Skin epidermis (tissue), 12 donors: Measurements from ENCODE around the gene TWF2.
"Not testable (repeated sequence)": the region's sequence is repeated elsewhere in the genome, so short reads cannot be mapped to it uniquely, and the experiment has no call there.

Source experiments
- H3K27ac ChIP-seq, 21 experiments: fragments of 200-600 bp; sonication (generic) in 11 of 21; one replicate each; pipeline ENCODE4 v1.5.0; 2020; ENCODE audit warnings: mild to moderate bottlenecking in 3 of 21, inconsistent platforms in 2 of 21, moderate library complexity in 2 of 21
- H3K4me3 ChIP-seq, 7 experiments: fragments of 200-600 bp; sonication (generic) in 2 of 7; one replicate each; pipeline ENCODE4 v1.5.0; 2020; ENCODE audit warnings: inconsistent platforms in 2 of 7, mild to moderate bottlenecking in 2 of 7, moderate library complexity in 1 of 7

TWF2 gene

GRCh38 chr3:52238761-52239701, at the start of gene TWF2:
TSS of gene TWF2 (minus strand) at chr3:52239158. CDS start at chr3:52239016, 142 bp downstream.
- Histone ChIP-seq H3K27ac (peak within 1 kb of the TSS; percentile 78 to 99 (median 89)), H3K4me3 (peak within 1 kb of the TSS; percentile 64 to 97 (median 75))

DNA sequence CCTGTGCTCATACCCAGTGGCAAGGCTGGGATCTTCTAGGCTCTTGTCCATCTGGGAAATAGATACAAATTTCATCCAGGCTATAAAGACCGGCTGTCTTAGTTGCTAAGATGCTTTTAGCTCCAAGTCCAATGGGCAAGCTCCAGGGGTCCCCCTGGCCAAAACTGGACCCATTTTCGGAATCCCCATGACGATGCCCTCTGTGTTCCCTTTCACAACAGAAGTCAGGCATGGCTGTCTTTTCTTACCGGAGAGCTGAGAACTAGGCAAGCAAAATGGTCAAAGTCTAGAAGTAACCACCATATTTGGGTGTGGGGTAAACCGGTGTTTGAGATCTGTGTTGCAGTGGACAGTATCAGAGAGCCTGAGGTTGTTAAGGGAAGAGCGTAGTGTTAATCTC, 49.7 kb upstream of the TWF2 start:
- Histone ChIP-seq H3K4me3 (peak overlapping the region in 6 of 7 experiments; percentile 61 to 73 (median 68)), H3K27ac (peak overlapping the region in 13 of 21 experiments; percentile 96 to 100 (median 100))

- peak overlapping the region in 6 of 7 experiments; percentile 61 to 73 (median 68) for H3K4me3 ChIP-seq
- H3K27ac ChIP-seq: peak overlapping the region in 18 of 21 experiments; percentile 96 to 100 (median 100)
These were observed 47.8 kb upstream of the TWF2 start for GRCh38 chr3:52286777-52287110.

GRCh38 chr3:52284051-52284450, 45.1 kb upstream of the TWF2 start:
- H3K4me3 ChIP-seq, H3K27ac ChIP-seq: not testable (repeated sequence)

- Histone ChIP-seq H3K27ac (peak overlapping the region in 6 of 21 experiments; percentile 17 to 78 (median 46)), H3K4me3 (no peak overlapping the region)
These were observed 44.3 kb upstream of the TWF2 start for GRCh38 chr3:52283306-52283705.

DNA sequence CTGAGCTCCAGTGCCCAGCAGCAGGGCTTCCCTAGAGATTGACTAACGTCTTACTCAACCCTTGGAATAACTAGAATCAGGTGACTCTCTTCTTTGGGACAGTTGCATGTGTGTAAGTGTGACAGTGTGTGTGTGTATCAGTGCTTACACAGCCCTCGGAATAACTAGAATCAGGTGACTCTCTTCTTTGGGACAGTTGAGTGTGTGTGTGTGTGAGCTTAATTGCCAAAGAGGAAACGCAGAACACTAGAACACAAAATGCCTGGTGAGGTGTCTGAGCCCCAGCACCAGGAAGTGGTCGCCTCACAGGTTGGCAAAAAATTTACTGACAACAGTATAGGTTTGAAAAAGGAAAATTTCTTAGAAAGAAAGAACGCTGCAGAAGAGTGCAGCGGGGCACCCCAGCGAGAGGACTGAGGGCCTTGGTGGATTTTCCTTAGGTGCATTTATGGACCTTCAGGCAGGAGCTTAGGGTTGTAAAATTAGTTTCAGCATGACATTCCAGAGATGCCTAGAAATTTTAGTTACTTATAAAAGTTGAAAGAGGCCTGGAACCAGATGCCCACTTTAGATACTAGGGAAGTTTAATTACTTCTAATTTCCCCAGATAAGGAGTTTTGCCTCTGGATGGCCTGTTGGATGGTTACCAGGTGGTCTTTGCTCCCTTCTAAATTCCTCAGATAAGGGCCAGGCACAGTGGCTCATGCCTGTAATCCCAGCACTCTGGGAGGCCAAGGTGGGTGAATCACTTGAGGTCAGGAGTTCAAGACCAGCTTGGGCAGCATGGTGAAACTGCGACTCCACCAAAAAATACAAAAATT, 43.2 kb upstream of the TWF2 start:
- Histone ChIP-seq H3K27ac (peak overlapping the region in 10 of 21 experiments; percentile 13 to 78 (median 54)), H3K4me3 (no peak overlapping the region)

- no peak overlapping the region for H3K4me3 ChIP-seq
- H3K27ac ChIP-seq: peak overlapping the region in 17 of 21 experiments; percentile 19 to 98 (median 95)
These were observed 41.1 kb upstream of the TWF2 start for GRCh38 chr3:52280050-52280461.

GRCh38 chr3:52279596-52279995, 40.6 kb upstream of the TWF2 start:
- peak overlapping the region in 4 of 7 experiments; percentile 49 to 72 (median 63) for H3K4me3 ChIP-seq

DNA sequence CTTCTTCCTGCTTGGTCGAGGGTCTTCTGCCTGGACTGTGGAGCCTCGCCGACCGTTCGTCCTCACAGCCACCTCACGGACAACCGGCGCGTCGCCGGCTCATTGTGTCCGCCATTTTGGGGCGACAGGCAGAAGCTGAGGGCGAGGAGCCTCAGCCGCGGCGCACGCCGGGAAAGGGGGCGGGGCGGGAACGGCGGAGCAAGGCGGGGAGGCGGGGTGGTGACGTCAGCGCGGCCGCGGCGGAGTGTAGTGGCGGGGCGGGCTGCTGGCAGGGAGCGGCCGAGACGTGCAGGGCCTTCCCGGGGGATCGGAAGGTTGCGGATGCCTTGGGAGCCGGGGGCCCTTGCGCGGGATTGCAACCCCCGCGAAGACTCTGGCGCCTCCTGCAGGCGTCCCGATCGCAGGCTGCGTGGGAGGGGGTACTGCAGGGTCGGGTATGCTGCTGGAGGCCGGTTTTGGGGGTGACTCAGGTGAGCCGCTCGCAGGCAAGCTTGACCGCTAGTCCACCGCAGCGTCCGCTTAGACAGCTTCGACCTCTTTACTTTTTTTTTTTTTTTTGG, 39.6 kb upstream of the TWF2 start, which contains the start of gene WDR82:
WDR82 (minus strand) TSS at position 140 of the 560 bp plus-strand sequence. CDS start 288 bp downstream, outside the sequence.
- H3K27ac ChIP-seq: peak within 1 kb of the TSS; percentile 80 to 98 (median 94)
- H3K4me3 ChIP-seq: peak within 1 kb of the TSS; percentile 49 to 80 (median 67)

More at GRCh38 chr3:52279596-52279995, 40.6 kb upstream of the TWF2 start:
- peak overlapping the region in 18 of 21 experiments; percentile 84 to 98 (median 94) for H3K27ac ChIP-seq

DNA sequence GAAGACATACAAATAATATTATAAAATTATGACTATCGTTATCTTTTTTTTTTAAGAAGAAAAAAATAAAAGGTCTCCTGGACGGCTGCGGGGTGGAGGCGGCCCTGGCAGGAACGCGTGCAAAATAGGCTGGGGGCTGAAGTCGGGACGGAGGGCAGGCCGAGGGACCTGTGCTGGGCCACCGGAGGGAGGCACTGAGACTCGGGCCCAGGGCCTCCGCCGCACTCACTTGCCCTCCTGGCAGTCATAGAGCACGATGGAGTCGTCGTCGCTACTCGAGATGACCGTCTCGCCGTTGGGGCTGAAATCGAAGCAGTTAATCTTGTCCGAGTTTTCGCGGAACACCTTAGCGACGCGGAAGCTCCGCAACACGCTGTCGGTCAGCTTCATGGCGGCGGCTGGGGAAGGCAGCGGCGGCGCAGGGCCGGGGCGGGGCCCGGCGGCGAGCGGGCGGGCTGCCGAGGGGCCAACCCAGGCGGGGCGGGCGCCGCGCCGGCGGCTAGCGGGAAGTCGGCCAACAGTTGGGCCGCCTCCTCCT, 39.1 kb upstream of the TWF2 start:
- Histone ChIP-seq H3K4me3 (peak overlapping the region; percentile 49 to 80 (median 67)), H3K27ac (peak overlapping the region; percentile 80 to 98 (median 94))

DNA sequence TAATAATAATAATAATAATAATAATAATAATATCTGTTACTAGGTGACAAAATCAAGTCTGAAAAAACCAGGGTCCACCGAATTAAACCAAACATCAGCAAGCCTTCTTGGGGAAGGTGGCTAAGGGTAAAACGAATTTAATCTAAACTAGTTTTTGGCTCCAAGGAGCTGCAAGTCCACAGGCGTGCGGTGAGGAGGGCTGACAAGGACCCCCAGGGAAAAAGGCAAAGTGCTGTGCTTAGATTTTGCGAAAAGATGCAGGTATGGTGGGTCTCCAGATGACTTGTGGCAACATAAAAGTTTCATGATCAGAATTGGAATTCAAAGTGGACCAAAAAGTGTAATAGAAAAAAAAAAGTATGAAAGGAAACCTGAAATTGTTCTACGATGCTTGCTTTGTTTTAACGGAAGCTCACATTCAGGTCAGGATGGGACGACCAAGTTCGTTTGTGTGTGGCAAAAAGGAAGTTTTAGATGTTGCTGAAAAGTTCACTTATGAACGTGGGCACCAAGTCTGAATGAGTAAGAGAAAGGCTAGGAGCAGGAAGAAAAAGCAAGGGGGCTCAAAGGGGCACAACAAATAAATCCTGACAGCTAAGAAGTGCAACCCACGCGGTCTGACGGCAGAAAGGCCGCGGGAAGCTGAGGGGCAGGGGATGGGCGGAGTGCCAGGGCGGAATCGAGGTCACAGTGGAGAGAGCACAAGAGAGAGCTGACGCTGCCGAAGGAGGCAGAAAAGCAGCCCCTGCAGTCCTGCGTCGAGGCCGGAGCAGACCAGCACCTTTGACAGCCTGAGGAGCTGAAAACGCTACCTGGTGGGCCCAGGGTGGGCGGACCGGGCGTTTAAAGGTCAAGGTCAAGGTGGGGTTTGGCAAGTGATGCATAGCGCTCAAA, 38.4 kb upstream of the TWF2 start:
- peak overlapping the region; percentile 49 to 80 (median 67) for H3K4me3 ChIP-seq
- H3K27ac ChIP-seq: peak overlapping the region; percentile 80 to 98 (median 94)

- Histone ChIP-seq H3K4me3 (peak overlapping the region in 2 of 7 experiments; percentile 2 to 72), H3K27ac (peak overlapping the region in 6 of 21 experiments; percentile 25 to 96 (median 64))
These were observed 35.8 kb upstream of the TWF2 start for GRCh38 chr3:52274781-52275180.

DNA sequence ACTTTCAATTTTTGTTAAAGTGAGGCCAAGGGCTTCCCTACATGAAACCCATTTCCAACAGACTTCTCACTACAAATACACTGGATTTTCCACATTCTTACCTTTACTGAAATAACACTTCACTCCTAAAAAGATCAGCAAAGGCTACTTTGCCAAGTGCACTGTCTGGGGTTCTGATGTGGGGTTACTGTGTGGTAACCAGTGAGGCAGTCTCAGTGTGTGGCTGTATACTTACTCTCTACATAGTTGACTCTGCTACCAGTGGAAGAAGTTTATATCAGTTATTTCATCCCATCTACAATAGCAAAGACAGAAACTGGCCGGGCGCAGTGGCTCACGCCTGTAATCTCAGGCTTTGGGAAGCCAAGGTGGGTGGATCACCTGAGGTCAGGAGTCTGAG, 33.9 kb upstream of the TWF2 start:
- Histone ChIP-seq H3K4me3 (no peak overlapping the region), H3K27ac (peak overlapping the region in 4 of 21 experiments; percentile 31 to 81 (median 47))

DNA sequence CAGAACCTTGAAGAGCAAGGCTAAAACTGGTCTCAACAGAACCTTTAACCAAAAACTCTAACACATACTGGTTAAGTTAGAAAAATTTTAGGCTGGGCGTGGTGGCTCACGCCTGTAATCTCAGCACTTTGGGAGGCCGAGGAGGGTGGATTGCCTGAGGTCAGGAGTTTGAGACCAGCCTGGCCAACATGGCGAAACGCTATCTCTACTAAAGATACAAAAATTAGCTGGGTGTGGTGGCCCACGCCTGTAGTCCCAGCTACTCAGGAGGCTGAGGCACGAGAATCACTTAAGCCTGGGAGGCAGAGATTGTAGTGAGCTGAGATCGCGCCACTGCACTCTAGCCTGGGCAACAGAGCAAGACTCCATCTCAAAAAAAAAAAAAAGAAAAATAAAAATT, 33.2 kb upstream of the TWF2 start:
- peak overlapping the region in 12 of 21 experiments; percentile 1 to 81 (median 59) for H3K27ac ChIP-seq
- not testable (repeated sequence) for H3K4me3 ChIP-seq

GRCh38 chr3:52270252-52270754, 31.3 kb upstream of the TWF2 start:
- H3K27ac ChIP-seq: peak overlapping the region in 19 of 21 experiments; percentile 20 to 81 (median 56)
- no peak overlapping the region for H3K4me3 ChIP-seq

GRCh38 chr3:52269776-52270175, 30.8 kb upstream of the TWF2 start:
- Histone ChIP-seq H3K27ac (peak overlapping the region in 17 of 21 experiments; percentile 6 to 81 (median 57)), H3K4me3 (no peak overlapping the region)

GRCh38 chr3:52268036-52268435, 29.1 kb upstream of the TWF2 start:
- H3K27ac ChIP-seq: peak overlapping the region in 5 of 21 experiments; percentile 20 to 69 (median 37)
- no peak overlapping the region for H3K4me3 ChIP-seq

DNA sequence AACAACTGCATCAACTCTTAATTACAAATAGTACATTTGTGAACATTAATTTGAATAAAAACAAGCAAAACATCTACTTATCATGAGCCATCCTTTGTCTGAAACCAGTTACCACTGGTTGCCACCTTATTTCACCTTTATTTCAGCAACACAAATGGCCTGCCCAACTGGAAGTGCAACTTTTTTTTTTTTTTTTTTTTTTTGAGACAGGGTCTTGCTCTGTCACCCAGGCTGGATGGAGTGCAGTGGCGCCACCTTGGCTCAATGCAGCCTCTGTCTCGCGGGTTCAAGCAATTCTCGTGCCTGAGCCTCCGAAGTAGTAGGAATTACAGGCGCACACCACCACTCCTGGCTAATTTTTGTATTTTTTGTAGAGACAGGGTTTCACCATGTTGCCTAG, 26.4 kb upstream of the TWF2 start:
- Histone ChIP-seq H3K27ac (no peak overlapping the region), H3K4me3 (no peak overlapping the region)
